ENCODE data around the gene XRN1. TPM values are rescaled to one million over a fixed set of nuclear protein-coding genes. Genes with fewer than 3 reads are reported as not detected.

Gene XRN1
- total and polyA plus RNA-seq, 2 of the 8 experiments (the other 6 are each of a cell fraction or from before 2014, with no cell fraction given): 1.9 to 17.2 TPM

DNA sequence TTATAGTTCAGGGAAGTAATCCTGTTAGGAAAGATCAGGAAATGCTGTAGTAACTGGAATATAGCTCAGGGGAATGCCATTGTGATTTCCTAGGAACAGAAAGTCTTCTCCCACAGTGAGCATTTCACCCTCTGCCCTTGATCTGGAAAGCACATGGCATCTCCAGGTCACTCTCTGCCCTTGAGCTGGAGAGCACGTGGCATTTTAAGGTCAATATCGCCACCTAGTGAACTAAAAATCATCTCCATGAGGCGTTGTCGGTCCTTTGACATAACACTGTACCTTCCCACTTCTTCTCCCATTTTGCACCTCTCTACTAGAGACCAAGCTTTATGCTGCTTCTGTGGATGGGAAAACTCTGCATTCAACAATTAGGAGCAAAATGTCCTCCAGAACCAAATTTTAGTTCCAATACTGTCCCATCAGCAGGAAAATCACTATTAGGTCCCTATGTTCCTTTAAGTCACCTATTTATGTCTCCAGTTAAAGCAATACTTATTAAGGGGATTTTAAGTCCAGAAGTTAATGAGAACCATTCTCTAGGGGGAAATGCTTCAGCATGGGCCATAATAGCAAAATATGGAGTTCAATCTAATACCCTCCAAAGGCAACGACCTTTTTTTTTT, 167.8 kb downstream of the XRN1 start (continued):
- TF ChIP-seq, protein P1, sequence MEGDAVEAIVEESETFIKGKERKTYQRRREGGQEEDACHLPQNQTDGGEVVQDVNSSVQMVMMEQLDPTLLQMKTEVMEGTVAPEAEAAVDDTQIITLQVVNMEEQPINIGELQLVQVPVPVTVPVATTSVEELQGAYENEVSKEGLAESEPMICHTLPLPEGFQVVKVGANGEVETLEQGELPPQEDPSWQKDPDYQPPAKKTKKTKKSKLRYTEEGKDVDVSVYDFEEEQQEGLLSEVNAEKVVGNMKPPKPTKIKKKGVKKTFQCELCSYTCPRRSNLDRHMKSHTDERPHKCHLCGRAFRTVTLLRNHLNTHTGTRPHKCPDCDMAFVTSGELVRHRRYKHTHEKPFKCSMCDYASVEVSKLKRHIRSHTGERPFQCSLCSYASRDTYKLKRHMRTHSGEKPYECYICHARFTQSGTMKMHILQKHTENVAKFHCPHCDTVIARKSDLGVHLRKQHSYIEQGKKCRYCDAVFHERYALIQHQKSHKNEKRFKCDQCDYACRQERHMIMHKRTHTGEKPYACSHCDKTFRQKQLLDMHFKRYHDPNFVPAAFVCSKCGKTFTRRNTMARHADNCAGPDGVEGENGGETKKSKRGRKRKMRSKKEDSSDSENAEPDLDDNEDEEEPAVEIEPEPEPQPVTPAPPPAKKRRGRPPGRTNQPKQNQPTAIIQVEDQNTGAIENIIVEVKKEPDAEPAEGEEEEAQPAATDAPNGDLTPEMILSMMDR (IDR thresholded peaks at IDR 0.05; ENCODE audit: control extremely low read depth in 1 of 3, insufficient read depth in 1 of 3, low read depth in 1 of 3, low read length in 3 of 3): peak; percentile 24 to 84 (median 73)
- TF ChIP-seq RFX5 (IDR thresholded peaks at IDR 0.05; ENCODE audit: borderline replicate concordance, low read depth, low read length): no peak
- TF ChIP-seq RAD21 (IDR thresholded peaks at IDR 0.05 in 1 of 2, conservative IDR thresholded peaks at IDR 0.05 in 1 of 2; ENCODE audit: low read depth in 2 of 2, low read length in 2 of 2): peak; percentile 93
